ENCODE results near the gene FHIT.

DNA sequence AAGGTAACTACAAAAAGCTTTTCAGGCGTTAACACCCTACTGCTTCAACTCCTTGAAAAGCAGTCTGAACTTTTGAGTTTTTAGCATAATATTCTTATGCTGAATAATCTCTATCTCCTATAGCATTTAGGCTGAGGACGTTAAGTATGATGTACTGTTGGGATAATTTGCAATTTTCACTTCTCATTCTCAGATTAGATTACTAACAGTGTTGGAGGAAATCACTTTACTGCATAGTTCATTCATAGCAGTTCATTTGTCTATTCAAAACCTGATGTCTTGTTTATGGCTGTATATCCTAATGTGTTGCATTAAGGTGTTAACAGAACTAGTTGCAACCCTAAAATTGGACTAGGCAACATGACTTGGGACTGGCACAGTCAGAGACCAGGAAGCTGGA, 983.1 kb downstream of the FHIT start:
- TF ChIP-seq, protein P1, sequence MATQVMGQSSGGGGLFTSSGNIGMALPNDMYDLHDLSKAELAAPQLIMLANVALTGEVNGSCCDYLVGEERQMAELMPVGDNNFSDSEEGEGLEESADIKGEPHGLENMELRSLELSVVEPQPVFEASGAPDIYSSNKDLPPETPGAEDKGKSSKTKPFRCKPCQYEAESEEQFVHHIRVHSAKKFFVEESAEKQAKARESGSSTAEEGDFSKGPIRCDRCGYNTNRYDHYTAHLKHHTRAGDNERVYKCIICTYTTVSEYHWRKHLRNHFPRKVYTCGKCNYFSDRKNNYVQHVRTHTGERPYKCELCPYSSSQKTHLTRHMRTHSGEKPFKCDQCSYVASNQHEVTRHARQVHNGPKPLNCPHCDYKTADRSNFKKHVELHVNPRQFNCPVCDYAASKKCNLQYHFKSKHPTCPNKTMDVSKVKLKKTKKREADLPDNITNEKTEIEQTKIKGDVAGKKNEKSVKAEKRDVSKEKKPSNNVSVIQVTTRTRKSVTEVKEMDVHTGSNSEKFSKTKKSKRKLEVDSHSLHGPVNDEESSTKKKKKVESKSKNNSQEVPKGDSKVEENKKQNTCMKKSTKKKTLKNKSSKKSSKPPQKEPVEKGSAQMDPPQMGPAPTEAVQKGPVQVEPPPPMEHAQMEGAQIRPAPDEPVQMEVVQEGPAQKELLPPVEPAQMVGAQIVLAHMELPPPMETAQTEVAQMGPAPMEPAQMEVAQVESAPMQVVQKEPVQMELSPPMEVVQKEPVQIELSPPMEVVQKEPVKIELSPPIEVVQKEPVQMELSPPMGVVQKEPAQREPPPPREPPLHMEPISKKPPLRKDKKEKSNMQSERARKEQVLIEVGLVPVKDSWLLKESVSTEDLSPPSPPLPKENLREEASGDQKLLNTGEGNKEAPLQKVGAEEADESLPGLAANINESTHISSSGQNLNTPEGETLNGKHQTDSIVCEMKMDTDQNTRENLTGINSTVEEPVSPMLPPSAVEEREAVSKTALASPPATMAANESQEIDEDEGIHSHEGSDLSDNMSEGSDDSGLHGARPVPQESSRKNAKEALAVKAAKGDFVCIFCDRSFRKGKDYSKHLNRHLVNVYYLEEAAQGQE (IDR thresholded peaks at IDR 0.05; ENCODE audit: insufficient read depth in 1 of 2, low read depth in 2 of 2, low read length in 2 of 2) = no peak
- no peak for TF ChIP-seq POLR2AphosphoS5 (IDR thresholded peaks at IDR 0.05; ENCODE audit: low read depth, low read length)
- TF ChIP-seq TAF1 (IDR thresholded peaks at IDR 0.05; ENCODE audit: borderline replicate concordance, insufficient read depth, low read length) = no peak
- TF ChIP-seq SIN3A (IDR thresholded peaks at IDR 0.05; ENCODE audit: borderline replicate concordance, insufficient read depth, low read length) = no peak
